ENCODE measurements around the gene NFXL1.

DNA sequence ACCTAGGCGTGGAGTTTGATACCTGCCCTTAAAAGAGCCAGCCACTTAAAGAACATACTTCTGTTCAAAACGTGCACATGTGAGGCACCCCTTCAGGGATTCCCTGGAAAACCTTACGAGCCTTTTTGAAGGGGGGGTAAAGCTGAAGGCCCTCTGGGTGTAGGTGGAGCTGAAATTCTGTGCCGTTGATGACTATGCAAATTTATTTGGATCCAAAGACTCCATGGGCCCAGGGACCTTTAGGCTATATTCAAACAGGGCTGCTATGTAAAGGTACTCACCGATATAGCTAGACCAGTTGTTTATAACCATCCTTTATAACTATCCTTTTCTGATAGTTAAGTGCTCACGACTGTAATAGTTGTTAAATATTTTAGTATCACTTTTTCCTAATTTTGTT is 40.3 kb upstream of the NFXL1 start:
- TF ChIP-seq POLR2A (IDR thresholded peaks at IDR 0.05) = no peak
- TF ChIP-seq, protein P1, sequence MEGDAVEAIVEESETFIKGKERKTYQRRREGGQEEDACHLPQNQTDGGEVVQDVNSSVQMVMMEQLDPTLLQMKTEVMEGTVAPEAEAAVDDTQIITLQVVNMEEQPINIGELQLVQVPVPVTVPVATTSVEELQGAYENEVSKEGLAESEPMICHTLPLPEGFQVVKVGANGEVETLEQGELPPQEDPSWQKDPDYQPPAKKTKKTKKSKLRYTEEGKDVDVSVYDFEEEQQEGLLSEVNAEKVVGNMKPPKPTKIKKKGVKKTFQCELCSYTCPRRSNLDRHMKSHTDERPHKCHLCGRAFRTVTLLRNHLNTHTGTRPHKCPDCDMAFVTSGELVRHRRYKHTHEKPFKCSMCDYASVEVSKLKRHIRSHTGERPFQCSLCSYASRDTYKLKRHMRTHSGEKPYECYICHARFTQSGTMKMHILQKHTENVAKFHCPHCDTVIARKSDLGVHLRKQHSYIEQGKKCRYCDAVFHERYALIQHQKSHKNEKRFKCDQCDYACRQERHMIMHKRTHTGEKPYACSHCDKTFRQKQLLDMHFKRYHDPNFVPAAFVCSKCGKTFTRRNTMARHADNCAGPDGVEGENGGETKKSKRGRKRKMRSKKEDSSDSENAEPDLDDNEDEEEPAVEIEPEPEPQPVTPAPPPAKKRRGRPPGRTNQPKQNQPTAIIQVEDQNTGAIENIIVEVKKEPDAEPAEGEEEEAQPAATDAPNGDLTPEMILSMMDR (IDR thresholded peaks at IDR 0.05) = no peak

Measured in prostate gland (tissue), 2 donors.